A549 (cell line): Measurements from ENCODE around the gene RHO. TPM values are rescaled to one million over a fixed set of nuclear protein-coding genes. Genes with fewer than 3 reads are reported as not detected.

ENCODE experiments used
- ATAC-seq, 2 experiments: fragments of 200-7000 bp in 1 of 2; fragments of >200 bp in 1 of 2; cut with Nextera tagmentation in 1 of 2; cut with Tn5 transposase in 1 of 2; 3 replicates each; pipeline versions ENCODE4 v1.8.0 to v1.9.1; 2018 to 2020; ENCODE audit warnings: mild to moderate bottlenecking in 1 of 2, moderate library complexity in 1 of 2
- CTCF ChIA-PET: fragments of 300-600 bp; sonication (Branson Sonifier 250); formaldehyde crosslinking; extraction: SDS; loops from one replicate; lab custom pipeline; 2021; ENCODE audit warnings: antibody characterized with exemption, inconsistent platforms; lab: Yijun Ruan, JAX
- POLR2A ChIA-PET: fragments of 350-600 bp; formaldehyde crosslinking; extraction: SDS; loops from one replicate; lab custom pipeline; 2021; ENCODE audit warnings: antibody characterized with exemption, inconsistent platforms; lab: Yijun Ruan, JAX
- DNase-seq, 2 experiments: peaks; one replicate each; pipeline versions ENCODE4 v3.0.0 to v3.0.0-alpha.2; 2011 to 2016; ENCODE audit warnings: low read depth in 1 of 2, low spot score in 1 of 2
- FAIRE-seq: peaks from 2 replicates; lab custom pipeline; 2011; peaks lifted over from hg19 to GRCh38; lab: Jason Lieb, UNC
- H3K27ac ChIP-seq, 2 experiments: fragments of >200 bp; sonication (Bioruptor Twin); formaldehyde crosslinking; 3 replicates each; pipeline ENCODE4 v1.5.1; 2016 to 2017
- H3K4me1 ChIP-seq: fragments of >200 bp; sonication (Bioruptor Twin); formaldehyde crosslinking; 3 replicates; pipeline ENCODE4 v1.6.1; 2016
- H3K4me2 ChIP-seq: fragments of >200 bp; sonication (Bioruptor Twin); formaldehyde crosslinking; 3 replicates; pipeline ENCODE4 v1.6.1; 2016
- H3K4me3 ChIP-seq: fragments of >200 bp; sonication (Bioruptor Twin); formaldehyde crosslinking; 3 replicates; pipeline ENCODE4 v1.5.1; 2016
- H3K9me3 ChIP-seq: fragments of >200 bp; sonication (Bioruptor Twin); formaldehyde crosslinking; 3 replicates; pipeline ENCODE4 v1.6.1; 2016
- BCL3 ChIP-seq: fragments of >200 bp; sonication (Bioruptor Twin); formaldehyde crosslinking; IDR thresholded peaks from 3 replicates; pipeline ENCODE4 v1.6.1; 2016
- BHLHE40 ChIP-seq: IDR thresholded peaks from 2 replicates; pipeline ENCODE4 v1.6.1; 2012; ENCODE audit warnings: low read depth, low read length, inconsistent platforms
- CBX2 ChIP-seq: fragments of 200-600 bp; sonication (generic); IDR thresholded peaks from 2 replicates; pipeline ENCODE4 v1.6.1; 2016; ENCODE audit warnings: low read depth, mild to moderate bottlenecking, borderline replicate concordance
- CEBPB ChIP-seq, 2 experiments: fragments of >200 bp in 1 of 2; sonication (Bioruptor Twin) in 1 of 2; formaldehyde crosslinking in 1 of 2; IDR thresholded peaks; 2 replicates each; pipeline ENCODE4 v1.6.1; 2012 to 2016
- CHD2 ChIP-seq: fragments of 150-350 bp; IDR thresholded peaks from 2 replicates; pipeline ENCODE4 v1.6.1; 2014; ENCODE audit warnings: low read length; ENCODE audit not compliant: partially characterized antibody
- EHMT2 ChIP-seq: fragments of 200-600 bp; sonication (generic); IDR thresholded peaks from 2 replicates; pipeline ENCODE4 v1.6.1; 2016; ENCODE audit warnings: antibody characterized with exemption, low read depth, mild to moderate bottlenecking, moderate library complexity
- ELK1 ChIP-seq: fragments of 150-350 bp; IDR thresholded peaks from 2 replicates; pipeline ENCODE4 v1.6.1; 2014; ENCODE audit warnings: low read depth, mild to moderate bottlenecking, low read length
- EP300 ChIP-seq, 2 experiments: fragments of >200 bp; sonication (Bioruptor Twin); formaldehyde crosslinking; IDR thresholded peaks; 2 replicates in 1 of 2; 3 replicates in 1 of 2; pipeline ENCODE4 v1.6.1; 2016 to 2017
- FOSB ChIP-seq: fragments of 250-450 bp; sonication (Bioruptor Pico); IDR thresholded peaks from 2 replicates; pipeline ENCODE4 v1.5.0; 2020; ENCODE audit warnings: mild to moderate bottlenecking, moderate library complexity
- HDAC2 ChIP-seq: fragments of 200-600 bp; sonication (generic); IDR thresholded peaks from 2 replicates; pipeline ENCODE4 v1.6.1; 2016
- HES2 ChIP-seq: fragments of >200 bp; sonication (Bioruptor Twin); formaldehyde crosslinking; IDR thresholded peaks from 2 replicates; pipeline ENCODE4 v1.6.1; 2016
- HMGXB4 ChIP-seq: fragments of 250-450 bp; sonication (Bioruptor Pico); IDR thresholded peaks from 2 replicates; pipeline ENCODE4 v1.5.0; 2021; ENCODE audit warnings: mild to moderate bottlenecking, moderate library complexity, borderline replicate concordance
- HOXB13 ChIP-seq: fragments of 250-450 bp; sonication (Bioruptor Pico); IDR thresholded peaks from 2 replicates; pipeline ENCODE4 v1.5.0; 2020; ENCODE audit warnings: low read depth, mild to moderate bottlenecking, moderate library complexity
- JUNB ChIP-seq: fragments of >200 bp; sonication (Bioruptor Twin); formaldehyde crosslinking; IDR thresholded peaks from 2 replicates; pipeline ENCODE4 v1.6.1; 2016
- MAFK ChIP-seq: fragments of 450-650 bp; IDR thresholded peaks from 2 replicates; pipeline ENCODE4 v1.6.1; 2014; ENCODE audit not compliant: partially characterized antibody
- MYC ChIP-seq: IDR thresholded peaks from 2 replicates; pipeline ENCODE4 v1.6.1; 2012; ENCODE audit warnings: mild to moderate bottlenecking, inconsistent platforms, low read length, improper control_type of control experiment, borderline replicate concordance
- PBX3 ChIP-seq: IDR thresholded peaks from 2 replicates; pipeline ENCODE4 v1.6.1; 2012
- PHF8 ChIP-seq: fragments of 200-600 bp; sonication (generic); IDR thresholded peaks from 2 replicates; pipeline ENCODE4 v1.6.1; 2016; ENCODE audit warnings: low read depth, mild to moderate bottlenecking, antibody characterized with exemption, moderate library complexity, borderline replicate concordance
- POLR2AphosphoS2 ChIP-seq: conservative IDR thresholded peaks from 2 replicates; pipeline ENCODE4 v1.6.1; 2012; ENCODE audit warnings: low read length, improper control_type of control experiment, inconsistent platforms
- RARB ChIP-seq: fragments of 250-450 bp; sonication (Bioruptor Pico); IDR thresholded peaks from 2 replicates; pipeline ENCODE4 v1.8.0; 2021; ENCODE audit warnings: mild to moderate bottlenecking, moderate library complexity
- RCOR1 ChIP-seq: fragments of 150-350 bp; IDR thresholded peaks from 2 replicates; pipeline ENCODE4 v1.6.1; 2014; ENCODE audit warnings: antibody characterized with exemption, low read length, low read depth
- RNF2 ChIP-seq: fragments of 200-600 bp; sonication (generic); IDR thresholded peaks from 2 replicates; pipeline ENCODE4 v1.6.1; 2016; ENCODE audit warnings: low read depth, mild to moderate bottlenecking, antibody characterized with exemption, moderate library complexity, borderline replicate concordance
- TP53 ChIP-seq: fragments of 250-450 bp; sonication (Bioruptor Pico); IDR thresholded peaks from 2 replicates; pipeline ENCODE4 v1.5.0; 2021; ENCODE audit warnings: mild to moderate bottlenecking, moderate library complexity
- ZNF302 ChIP-seq: fragments of 250-450 bp; sonication (Bioruptor Pico); IDR thresholded peaks from 2 replicates; pipeline ENCODE4 v1.9.0; 2021; ENCODE audit warnings: inconsistent platforms, mild to moderate bottlenecking, moderate library complexity
- WGBS: methylation state at CpG from one replicate; pipeline ENCODE4 v1.1.6; 2017; ENCODE audit errors: missing lambda C conversion rate; 5-methylcytosine and 5-hydroxymethylcytosine counted together
- polyA plus RNA-seq, 4 experiments: library from polyadenylated mRNA; depleted of rRNA in 3 of 4; stranded (reverse); fragments of >200 nt; fragmentation: RNase III in 1 of 4; extraction: RNeasy Plus Mini Kit Qiagen cat#74134 plus additional on column Dnase treatment in 1 of 4; gene quantifications; 2 replicates in 3 of 4; 3 replicates in 1 of 4; pipeline ENCODE4 v1.2.3, GENCODE V29; 2011 to 2017
- TF ChIP-seq, protein P1 (sequence below): fragments of 250-450 bp; sonication (Bioruptor Pico); IDR thresholded peaks from 2 replicates; pipeline ENCODE4 v1.5.0; 2020; ENCODE audit warnings: low read depth, mild to moderate bottlenecking, moderate library complexity

Gene RHO
- polyA plus RNA-seq, 2 of the 4 experiments (the other 2 are of a cell fraction): 0.04 TPM; not detected in 1

- ATAC-seq (no peak), FAIRE-seq (no peak), DNase-seq (no peak)
- H3K27ac ChIP-seq: no peak overlapping the region
- POLR2A ChIA-PET: no interaction called here
- TF ChIP-seq CEBPB (IDR thresholded peaks at IDR 0.05) (no peak), JUNB (no peak), EHMT2 (no peak), CBX2 (no peak), RARB (CRISPR knock-in tag) (no peak), RNF2 (no peak), PBX3 (no peak), ZNF302 (CRISPR knock-in tag) (no peak), EP300 (IDR thresholded peaks at IDR 0.05) (no peak), FOSB (CRISPR knock-in tag) (no peak), PHF8 (no peak)
- TF ChIP-seq, all 56 proteins: peak for 0
- Histone ChIP-seq H3K9me3 (no peaks in the 10 kb centered on the region), H3K4me2 (no peak overlapping the region), H3K4me3 (no peak overlapping the region), H3K4me1 (no peaks in the 10 kb centered on the region)
- 60% methylated on average over 1 of the region's 8 CpGs for WGBS
- CTCF ChIA-PET: interaction anchor here (1.2 kb wide), 1 partner anchor 29 kb away, joined by 3 read pairs; no protein-coding TSS in a partner anchor
Observed at GRCh38 chr3:129518581-129518980, 9.9 kb upstream of the RHO start.

DNA sequence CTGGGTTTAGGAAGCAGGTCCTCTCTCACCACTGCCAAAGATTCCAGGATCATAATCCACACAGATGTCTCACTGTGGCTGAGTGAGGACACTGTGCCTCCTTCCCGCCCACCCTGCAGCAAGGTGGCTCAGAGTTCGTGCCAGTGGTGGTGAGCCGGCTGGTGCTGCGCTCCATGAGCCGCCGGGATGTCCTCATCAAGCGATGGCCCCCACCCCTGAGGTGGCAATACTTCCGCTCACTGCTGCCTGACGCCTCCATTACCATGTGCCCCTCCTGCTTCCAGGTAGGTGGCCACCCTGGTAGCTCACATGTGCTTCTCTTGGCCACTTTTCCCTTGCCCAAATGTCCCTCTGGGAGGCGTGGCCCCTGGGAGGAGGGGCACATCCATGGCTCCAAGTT lies 9.0 kb upstream of the RHO start:
- 94% methylated on average over 10 of the region's 10 CpGs for WGBS
- no peak overlapping the region for H3K4me3 ChIP-seq
- DNase-seq (no peak), FAIRE-seq (no peak), ATAC-seq (no peak)
- H3K9me3 ChIP-seq: no peaks in the 10 kb centered on the region
- ChIA-PET POLR2A (no interaction called here), CTCF (interaction anchor here (0.6 kb wide), 1 partner anchor 107 kb away, joined by 3 read pairs; no protein-coding TSS in a partner anchor)
- TF ChIP-seq ELK1 (no peak), EP300 (IDR thresholded peaks at IDR 0.05) (no peak), HDAC2 (no peak), TP53 (CRISPR knock-in tag) (no peak), HES2 (no peak), PBX3 (no peak), BHLHE40 (no peak), ZNF302 (CRISPR knock-in tag) (no peak), POLR2AphosphoS2 (no peak), PHF8 (no peak), CHD2 (no peak), MYC (no peak), HOXB13 (CRISPR knock-in tag) (no peak), MAFK (no peak), BCL3 (no peak), RCOR1 (no peak), HMGXB4 (no peak)
- TF ChIP-seq, protein P1, sequence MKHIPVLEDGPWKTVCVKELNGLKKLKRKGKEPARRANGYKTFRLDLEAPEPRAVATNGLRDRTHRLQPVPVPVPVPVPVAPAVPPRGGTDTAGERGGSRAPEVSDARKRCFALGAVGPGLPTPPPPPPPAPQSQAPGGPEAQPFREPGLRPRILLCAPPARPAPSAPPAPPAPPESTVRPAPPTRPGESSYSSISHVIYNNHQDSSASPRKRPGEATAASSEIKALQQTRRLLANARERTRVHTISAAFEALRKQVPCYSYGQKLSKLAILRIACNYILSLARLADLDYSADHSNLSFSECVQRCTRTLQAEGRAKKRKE: no peak
- no peak overlapping the region for H3K4me2 ChIP-seq
- no peak overlapping the region for H3K27ac ChIP-seq
- no peaks in the 10 kb centered on the region for H3K4me1 ChIP-seq
